ENCODE data around the gene CENPVL1. TPM values are rescaled to one million over a fixed set of nuclear protein-coding genes. Genes with fewer than 3 reads are reported as not detected.
"Not testable (repeated sequence)": the region's sequence is repeated elsewhere in the genome, so short reads cannot be mapped to it uniquely, and the experiment has no call there.

Gene CENPVL1
- 0.33 and 0.85 TPM in 2 replicates for total RNA-seq (ENCODE audit: low replicate concordance)
- long read RNA-seq, result 0 reads

DNA sequence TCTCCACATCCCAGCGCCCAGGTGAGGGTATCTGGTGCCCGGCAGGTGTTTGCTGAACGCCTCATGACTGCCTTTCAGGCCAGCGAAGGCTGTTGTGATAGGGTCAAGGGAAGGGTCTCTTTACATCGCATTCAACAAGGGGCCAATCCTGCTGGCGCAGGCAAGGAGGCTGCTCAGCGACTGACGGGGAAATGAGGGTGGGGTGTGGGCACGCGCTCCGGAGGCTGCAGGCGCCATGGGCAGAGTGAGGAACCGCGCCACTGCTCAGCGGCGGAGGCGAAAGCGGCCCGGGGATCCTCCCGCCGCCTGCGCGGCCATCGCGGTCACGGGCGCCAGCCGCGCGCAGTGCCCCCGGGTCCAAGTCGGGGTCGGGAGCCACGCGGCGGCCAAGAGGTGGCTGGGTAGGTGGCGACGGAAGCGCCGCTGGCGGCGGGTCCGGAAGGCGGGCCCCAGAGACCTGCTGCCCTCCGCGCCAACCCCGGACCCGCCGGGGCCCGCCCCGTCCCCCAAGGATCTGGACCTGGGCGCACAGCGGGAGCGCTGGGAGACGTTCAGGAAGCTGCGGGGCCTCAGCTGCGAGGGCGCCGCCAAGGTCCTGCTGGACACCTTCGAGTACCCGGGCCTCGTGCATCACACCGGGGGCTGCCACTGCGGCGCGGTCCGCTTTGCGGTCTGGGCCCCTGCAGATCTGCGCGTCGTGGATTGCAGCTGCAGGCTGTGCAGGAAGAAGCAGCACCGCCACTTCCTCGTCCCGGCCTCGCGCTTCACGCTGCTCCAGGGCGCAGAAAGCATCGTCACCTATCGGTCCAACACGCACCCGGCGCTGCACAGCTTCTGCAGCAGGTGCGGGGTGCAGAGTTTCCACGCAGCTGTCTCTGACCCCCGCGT is at the start of gene CENPVL1:
Gene CENPVL1, plus strand, starts transcription at position 236 of the 888 bp plus-strand sequence. Its CDS starts 0 bp downstream, at position 236.
- not testable (repeated sequence) for H3K4me3 Mint-ChIP-seq; H3K4me1 Mint-ChIP-seq (ENCODE audit: unreplicated experiment); DNase-seq (ENCODE audit: extremely low spot score, unreplicated experiment); H3K27me3 Mint-ChIP-seq; H3K36me3 Mint-ChIP-seq; H3K9me3 Mint-ChIP-seq; H3K27ac Mint-ChIP-seq

- TF ChIP-seq, protein P1, sequence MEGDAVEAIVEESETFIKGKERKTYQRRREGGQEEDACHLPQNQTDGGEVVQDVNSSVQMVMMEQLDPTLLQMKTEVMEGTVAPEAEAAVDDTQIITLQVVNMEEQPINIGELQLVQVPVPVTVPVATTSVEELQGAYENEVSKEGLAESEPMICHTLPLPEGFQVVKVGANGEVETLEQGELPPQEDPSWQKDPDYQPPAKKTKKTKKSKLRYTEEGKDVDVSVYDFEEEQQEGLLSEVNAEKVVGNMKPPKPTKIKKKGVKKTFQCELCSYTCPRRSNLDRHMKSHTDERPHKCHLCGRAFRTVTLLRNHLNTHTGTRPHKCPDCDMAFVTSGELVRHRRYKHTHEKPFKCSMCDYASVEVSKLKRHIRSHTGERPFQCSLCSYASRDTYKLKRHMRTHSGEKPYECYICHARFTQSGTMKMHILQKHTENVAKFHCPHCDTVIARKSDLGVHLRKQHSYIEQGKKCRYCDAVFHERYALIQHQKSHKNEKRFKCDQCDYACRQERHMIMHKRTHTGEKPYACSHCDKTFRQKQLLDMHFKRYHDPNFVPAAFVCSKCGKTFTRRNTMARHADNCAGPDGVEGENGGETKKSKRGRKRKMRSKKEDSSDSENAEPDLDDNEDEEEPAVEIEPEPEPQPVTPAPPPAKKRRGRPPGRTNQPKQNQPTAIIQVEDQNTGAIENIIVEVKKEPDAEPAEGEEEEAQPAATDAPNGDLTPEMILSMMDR (conservative IDR thresholded peaks at IDR 0.05), result no peak
- Mint-ChIP-seq H3K4me1 (ENCODE audit: unreplicated experiment) (no peaks in the 10 kb centered on the region), H3K36me3 (no peaks in the 10 kb centered on the region), H3K4me3 (no peak overlapping the region), H3K27me3 (peaks cover 21% of the 10 kb centered on the region), H3K9me3 (no peaks in the 10 kb centered on the region), H3K27ac (no peak overlapping the region)
- DNase-seq (ENCODE audit: extremely low spot score, unreplicated experiment), result no peak
Observed at GRCh38 chrX:51665981-51666380, 44.3 kb upstream of the CENPVL1 start.

DNA sequence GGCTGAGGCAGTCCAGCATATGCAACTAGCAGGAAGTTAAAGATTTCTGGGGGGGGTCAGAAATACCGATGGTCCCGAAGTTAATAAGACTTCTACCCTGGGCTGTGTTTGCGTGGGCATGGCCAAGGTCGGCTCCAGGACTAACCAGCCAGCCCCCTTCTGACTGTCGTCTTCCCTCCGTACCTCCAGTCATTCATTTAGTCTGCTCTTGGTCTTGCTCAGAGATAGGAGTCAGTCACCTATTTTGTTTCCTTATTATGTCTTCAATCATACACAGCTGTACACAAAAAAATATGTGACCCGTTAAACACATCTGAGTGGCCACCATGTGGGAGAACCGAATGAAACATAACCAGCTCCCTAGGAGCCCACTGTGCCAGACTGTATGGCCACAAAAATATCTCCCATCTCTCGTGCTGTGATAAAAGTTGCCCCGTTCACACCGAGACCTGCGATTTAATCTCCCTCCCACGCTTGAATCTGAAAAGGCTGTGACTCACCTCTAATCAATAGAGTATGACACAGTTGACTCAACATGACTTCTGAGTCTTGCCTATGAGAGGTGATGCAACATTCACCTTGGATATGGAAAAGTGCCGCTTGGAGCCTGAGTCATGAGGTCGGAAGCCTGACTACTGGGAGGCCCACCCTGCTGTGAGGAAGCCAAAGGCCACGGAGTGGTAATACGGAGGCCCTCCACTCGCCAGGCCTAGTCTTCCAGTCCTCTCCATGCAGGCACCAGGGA is 30.5 kb upstream of the CENPVL1 start:
- DNase-seq (ENCODE audit: extremely low spot score, unreplicated experiment), result not testable (repeated sequence)

DNA sequence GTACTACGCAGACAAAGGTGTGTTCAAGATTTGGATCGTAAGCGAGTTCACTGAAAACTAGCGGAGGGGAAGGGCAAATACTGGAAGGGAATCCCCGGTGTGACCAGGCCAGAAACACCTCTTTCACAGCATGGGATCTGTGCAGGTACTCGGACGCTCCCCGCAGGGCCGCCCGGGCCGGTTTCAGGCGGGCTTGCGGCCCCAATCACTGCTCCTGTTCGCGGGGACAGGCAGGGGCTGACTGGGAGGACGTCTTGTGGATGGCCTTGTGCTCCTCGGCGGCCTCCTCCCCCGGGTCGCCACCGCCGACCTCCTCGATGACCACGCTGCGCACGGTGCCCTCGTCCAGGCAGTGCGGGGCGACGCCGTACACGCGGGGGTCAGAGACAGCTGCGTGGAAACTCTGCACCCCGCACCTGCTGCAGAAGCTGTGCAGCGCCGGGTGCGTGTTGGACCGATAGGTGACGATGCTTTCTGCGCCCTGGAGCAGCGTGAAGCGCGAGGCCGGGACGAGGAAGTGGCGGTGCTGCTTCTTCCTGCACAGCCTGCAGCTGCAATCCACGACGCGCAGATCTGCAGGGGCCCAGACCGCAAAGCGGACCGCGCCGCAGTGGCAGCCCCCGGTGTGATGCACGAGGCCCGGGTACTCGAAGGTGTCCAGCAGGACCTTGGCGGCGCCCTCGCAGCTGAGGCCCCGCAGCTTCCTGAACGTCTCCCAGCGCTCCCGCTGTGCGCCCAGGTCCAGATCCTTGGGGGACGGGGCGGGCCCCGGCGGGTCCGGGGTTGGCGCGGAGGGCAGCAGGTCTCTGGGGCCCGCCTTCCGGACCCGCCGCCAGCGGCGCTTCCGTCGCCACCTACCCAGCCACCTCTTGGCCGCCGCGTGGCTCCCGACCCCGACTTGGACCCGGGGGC is 28.2 kb upstream of the CENPVL1 start:
- not testable (repeated sequence) for H3K27me3 Mint-ChIP-seq; H3K9me3 Mint-ChIP-seq; DNase-seq (ENCODE audit: extremely low spot score, unreplicated experiment); H3K36me3 Mint-ChIP-seq; H3K4me3 Mint-ChIP-seq; H3K4me1 Mint-ChIP-seq (ENCODE audit: unreplicated experiment); H3K27ac Mint-ChIP-seq

More for the DNA sequence above, 30.5 kb upstream of the CENPVL1 start:
- H3K36me3 Mint-ChIP-seq; H3K9me3 Mint-ChIP-seq; H3K4me3 Mint-ChIP-seq; H3K27me3 Mint-ChIP-seq; H3K27ac Mint-ChIP-seq; H3K4me1 Mint-ChIP-seq (ENCODE audit: unreplicated experiment): not testable (repeated sequence)

GRCh38 chrX:51682720-51683062 is 27.6 kb upstream of the CENPVL1 start, which contains the start of gene CENPVL2:
CENPVL2 (minus strand) TSS chrX:51682831; CDS start chrX:51682831, 0 bp downstream.
- H3K36me3 Mint-ChIP-seq; H3K4me3 Mint-ChIP-seq; H3K27ac Mint-ChIP-seq; DNase-seq (ENCODE audit: extremely low spot score, unreplicated experiment); H3K4me1 Mint-ChIP-seq (ENCODE audit: unreplicated experiment); H3K27me3 Mint-ChIP-seq; H3K9me3 Mint-ChIP-seq: not testable (repeated sequence)

- Mint-ChIP-seq H3K27ac (no peak overlapping the region), H3K9me3 (no peaks in the 10 kb centered on the region), H3K4me1 (ENCODE audit: unreplicated experiment) (no peaks in the 10 kb centered on the region), H3K4me3 (no peak overlapping the region), H3K36me3 (no peaks in the 10 kb centered on the region), H3K27me3 (peaks cover 6% of the 10 kb centered on the region)
- TF ChIP-seq, protein P1 (conservative IDR thresholded peaks at IDR 0.05), result no peak
- peak; percentile 10 for DNase-seq (ENCODE audit: extremely low spot score, unreplicated experiment)
Observed at GRCh38 chrX:51694254-51694653, 16.1 kb upstream of the CENPVL1 start.

DNA sequence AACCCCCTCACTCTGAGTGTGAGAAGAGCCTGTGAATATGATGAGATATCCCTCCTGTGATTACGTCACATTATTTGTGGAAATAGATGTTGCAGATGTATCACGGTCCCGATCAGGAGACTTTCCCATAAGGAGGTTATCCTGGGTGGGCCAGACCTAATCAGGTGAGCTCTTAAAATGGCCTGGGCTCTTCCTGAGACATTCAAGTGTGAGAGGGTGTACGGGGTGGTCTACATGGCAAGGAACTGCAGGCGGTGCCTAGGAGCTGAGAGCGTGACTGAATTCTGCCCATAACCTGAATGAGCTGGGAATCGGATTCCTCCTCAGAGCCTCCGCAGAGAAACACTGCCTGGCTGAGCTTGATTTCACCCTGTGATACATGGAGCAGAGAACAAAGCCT is 12.9 kb upstream of the CENPVL1 start:
- peaks cover 6% of the 10 kb centered on the region for H3K27me3 Mint-ChIP-seq
- no peak overlapping the region for H3K4me3 Mint-ChIP-seq
- TF ChIP-seq, protein P1 (conservative IDR thresholded peaks at IDR 0.05), result no peak
- peak; percentile 42 for DNase-seq (ENCODE audit: extremely low spot score, unreplicated experiment)
- H3K4me1 Mint-ChIP-seq (ENCODE audit: unreplicated experiment), result no peaks in the 10 kb centered on the region
- H3K36me3 Mint-ChIP-seq, result no peaks in the 10 kb centered on the region
- H3K9me3 Mint-ChIP-seq, result no peaks in the 10 kb centered on the region
- H3K27ac Mint-ChIP-seq, result no peak overlapping the region

- not testable (repeated sequence) for H3K4me3 Mint-ChIP-seq; H3K27ac Mint-ChIP-seq; H3K9me3 Mint-ChIP-seq; H3K4me1 Mint-ChIP-seq (ENCODE audit: unreplicated experiment); DNase-seq (ENCODE audit: extremely low spot score, unreplicated experiment); H3K36me3 Mint-ChIP-seq; H3K27me3 Mint-ChIP-seq
Observed at GRCh38 chrX:51712943-51713647, 2.8 kb downstream of the CENPVL1 start.
